GM19463 (cell line): ENCODE data around the gene PPFIBP1.
"Not testable (repeated sequence)": the region's sequence is repeated elsewhere in the genome, so short reads cannot be mapped to it uniquely, and the experiment has no call there.

Experiments used
- ATAC-seq: cut with Tn5 transposase; IDR thresholded peaks from one replicate; pipeline ENCODE4 v1.9.1; 2021; ENCODE audit warnings: mild to moderate bottlenecking, moderate library complexity; ENCODE audit not compliant: unreplicated experiment

Gene PPFIBP1

GRCh38 chr12:27652174-27652763, 128.3 kb downstream of the PPFIBP1 start:
- ATAC-seq = no peak

DNA sequence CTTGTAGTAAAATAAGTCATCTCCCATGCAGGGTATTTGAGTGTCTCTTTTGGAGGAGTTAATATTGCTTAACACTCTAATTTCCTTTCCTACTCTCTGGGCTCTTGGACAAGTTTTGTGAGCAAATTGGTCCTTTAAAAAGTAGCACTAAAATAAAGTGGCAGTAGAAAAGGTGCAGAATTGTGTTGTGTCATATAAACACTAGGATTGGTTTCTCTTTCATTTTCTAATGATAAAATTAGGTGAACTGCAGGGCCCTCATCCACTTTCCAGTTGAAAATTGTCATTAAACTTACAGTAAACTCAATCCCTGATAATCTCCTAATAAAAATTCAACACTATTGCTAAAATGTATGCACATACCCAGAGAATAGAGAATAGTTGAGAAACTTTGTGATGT, 129.7 kb downstream of the PPFIBP1 start:
- no peak for ATAC-seq

DNA sequence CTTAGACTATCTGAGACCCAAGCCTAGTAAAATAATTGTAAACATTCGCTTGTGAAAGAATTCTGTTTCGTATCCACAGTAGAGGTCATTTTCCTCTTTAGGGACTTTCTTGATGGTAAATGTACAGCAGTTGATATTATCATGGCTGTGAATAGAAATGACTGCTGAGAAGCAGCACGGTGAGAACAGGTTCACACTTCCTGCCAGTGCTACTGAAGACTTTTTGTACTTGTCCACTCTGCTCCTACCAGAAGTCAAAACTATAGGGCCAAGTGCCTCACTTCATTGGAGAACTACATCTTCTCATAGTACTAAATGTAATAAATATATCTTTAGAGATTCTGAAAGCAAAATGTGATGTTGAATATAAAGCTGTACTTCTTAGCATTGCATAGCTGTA, 131.5 kb downstream of the PPFIBP1 start:
- ATAC-seq = not testable (repeated sequence)

- ATAC-seq = no peak
Observed at GRCh38 chr12:27657296-27657695, 133.3 kb downstream of the PPFIBP1 start.

DNA sequence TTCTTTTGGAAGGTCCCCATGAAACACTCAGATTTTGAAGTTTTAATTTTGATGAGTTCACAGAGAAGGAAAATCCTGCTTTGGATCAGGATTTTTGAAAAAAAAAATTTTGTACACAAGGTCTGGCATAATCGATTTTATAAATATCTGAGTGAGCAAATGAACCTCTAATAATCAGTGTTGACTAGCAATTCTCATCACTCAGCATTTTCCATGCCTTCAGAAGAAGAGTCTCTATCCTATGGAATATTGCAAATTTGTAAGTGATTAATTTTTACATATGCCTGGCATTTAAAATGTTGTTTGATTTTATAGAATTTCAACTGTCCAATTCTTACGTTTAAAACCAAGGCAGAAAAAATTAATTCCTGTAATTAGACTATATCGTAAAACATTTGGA, 141.7 kb downstream of the PPFIBP1 start:
- ATAC-seq = no peak

DNA sequence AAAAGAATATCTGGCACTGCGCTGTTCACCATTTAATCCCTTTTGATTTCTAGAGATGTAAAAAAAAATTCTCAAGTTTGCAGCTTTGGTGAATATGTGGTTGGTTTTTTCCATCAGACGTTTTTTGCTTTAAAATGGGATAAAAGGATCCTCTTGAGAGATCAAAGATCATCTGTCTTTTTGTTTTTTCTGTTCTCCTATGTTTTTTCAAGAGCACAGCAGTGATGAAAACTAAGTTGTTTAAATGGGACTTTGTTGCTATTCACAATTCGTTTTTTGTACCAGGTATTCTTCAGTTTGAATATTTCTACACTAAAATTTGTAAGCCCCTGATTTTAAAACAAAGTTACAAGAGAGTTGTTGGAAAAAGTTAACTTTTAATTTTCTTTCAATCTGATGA, 142.5 kb downstream of the PPFIBP1 start:
- no peak for ATAC-seq

- ATAC-seq = no peak
Observed at GRCh38 chr12:27667540-27667939, 143.5 kb downstream of the PPFIBP1 start.

- ATAC-seq = no peak
Observed at GRCh38 chr12:27672051-27672450, 148.0 kb downstream of the PPFIBP1 start.

- no peak for ATAC-seq
Observed at GRCh38 chr12:27672643-27673042, 148.6 kb downstream of the PPFIBP1 start.

DNA sequence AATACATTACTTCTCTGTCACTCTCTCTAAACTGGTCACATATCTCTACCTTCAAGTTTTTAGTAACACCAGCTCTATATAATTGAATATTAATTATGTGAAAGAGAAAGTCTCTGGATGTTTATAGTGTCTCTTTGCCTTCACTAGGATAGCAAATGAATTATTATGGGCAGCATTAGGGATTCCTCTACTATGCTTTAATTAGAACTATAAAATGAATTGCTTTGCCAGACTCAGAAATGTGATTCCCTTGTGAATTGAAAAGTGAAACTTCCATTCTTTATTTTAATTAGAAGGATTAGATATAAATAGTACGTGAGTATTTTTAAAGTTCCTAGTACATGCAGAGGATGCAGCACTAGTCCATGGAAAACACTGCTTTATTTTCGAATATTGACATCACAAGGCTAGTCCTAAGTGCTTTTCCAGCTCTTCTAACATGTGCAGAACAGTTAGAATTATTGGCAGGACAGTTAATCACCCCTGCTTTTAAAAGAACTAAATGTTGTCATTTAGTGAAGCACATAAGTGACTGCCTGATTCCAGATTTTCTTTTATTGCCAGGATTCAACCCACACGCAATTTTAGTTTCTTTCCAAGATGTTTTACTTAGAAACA, 149.2 kb downstream of the PPFIBP1 start:
- ATAC-seq = no peak

DNA sequence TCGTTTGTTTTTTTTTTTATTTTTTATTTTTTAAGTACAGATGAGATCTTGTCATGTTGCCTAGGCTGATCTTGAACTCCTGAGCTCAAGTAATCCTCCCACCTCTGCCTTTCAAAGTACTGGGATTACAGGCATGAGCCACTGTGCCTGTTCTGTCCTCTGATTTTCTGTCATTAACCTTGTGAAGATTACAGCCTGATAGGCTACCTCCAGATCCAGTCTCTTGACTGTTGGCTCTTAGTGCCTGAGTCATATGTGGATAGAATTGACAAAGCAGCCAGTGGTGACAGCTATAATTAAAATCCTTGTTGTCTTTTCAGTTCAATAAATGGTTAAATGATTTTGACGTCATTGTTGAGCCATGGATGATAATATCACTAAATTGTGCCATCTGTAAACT, 151.0 kb downstream of the PPFIBP1 start:
- ATAC-seq = no peak

GRCh38 chr12:27680619-27681018, 156.6 kb downstream of the PPFIBP1 start:
- no peak for ATAC-seq

DNA sequence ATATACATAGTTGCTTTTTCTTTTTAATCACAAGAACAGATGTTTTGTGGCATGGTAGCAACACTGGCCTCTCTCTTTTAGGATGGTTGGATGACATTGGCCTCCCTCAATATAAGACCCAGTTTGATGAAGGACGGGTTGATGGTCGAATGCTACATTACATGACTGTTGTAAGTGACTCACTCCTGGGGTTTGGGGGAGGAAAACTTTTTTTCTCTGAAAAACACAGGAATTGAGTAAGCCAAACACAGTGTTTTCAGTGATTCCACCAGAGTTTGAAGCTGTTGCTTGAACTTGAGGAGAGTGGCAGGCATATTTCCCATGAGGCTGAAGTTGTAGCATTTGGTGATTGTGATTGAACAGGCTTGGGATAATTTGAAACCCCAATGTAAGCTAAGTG, 158.5 kb downstream of the PPFIBP1 start:
- ATAC-seq = no peak

DNA sequence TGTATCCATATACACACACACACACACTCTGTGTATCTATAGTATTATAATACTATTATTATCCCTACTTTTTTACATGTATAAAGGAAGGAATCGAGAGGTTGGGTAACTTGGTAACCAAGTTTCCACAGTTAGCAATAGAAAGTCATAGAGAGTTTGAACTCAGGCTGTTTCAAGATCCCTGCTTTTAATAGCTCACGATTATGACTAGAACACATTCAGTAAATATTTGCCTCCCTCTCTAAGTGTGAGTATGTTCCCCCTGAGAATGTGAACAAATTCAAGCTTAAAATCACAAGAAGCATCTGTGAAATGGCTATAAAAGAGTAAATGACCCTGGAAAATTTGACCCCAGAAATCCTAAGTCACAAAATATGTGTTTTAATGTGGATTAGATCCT, 161.3 kb downstream of the PPFIBP1 start:
- no peak for ATAC-seq

GRCh38 chr12:27686147-27686546, 162.1 kb downstream of the PPFIBP1 start:
- ATAC-seq = no peak

DNA sequence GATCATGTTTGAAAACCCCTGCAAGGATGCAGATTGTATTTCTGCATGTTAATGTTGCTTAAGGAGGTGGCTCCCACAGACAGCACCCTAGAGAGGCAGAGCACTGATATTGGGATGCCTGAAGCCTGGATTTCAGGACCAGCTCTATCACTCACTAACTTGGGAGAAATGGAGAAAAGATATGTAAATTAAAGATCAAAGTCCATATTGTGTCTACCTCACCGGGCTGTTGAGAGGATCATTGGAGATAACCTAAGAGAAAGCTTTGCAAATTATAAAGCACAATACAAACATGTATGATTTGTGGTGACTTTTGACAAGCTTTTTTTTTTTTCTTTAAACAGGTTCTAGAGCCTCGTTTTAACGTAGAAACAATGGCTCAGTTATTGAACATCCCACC, 164.7 kb downstream of the PPFIBP1 start:
- ATAC-seq = no peak

- ATAC-seq = no peak
Observed at GRCh38 chr12:27689558-27690180, 165.7 kb downstream of the PPFIBP1 start.

- no peak for ATAC-seq
Observed at GRCh38 chr12:27693403-27693802, 169.4 kb downstream of the PPFIBP1 start.

GRCh38 chr12:27695556-27696292, 171.7 kb downstream of the PPFIBP1 start:
- no peak for ATAC-seq

- ATAC-seq = no peak
Observed at GRCh38 chr12:27696293-27696652, 172.3 kb downstream of the PPFIBP1 start, which contains the start of gene REP15. REP15 (plus strand) TSS chr12:27696447; CDS start chr12:27696563, 116 bp downstream.

DNA sequence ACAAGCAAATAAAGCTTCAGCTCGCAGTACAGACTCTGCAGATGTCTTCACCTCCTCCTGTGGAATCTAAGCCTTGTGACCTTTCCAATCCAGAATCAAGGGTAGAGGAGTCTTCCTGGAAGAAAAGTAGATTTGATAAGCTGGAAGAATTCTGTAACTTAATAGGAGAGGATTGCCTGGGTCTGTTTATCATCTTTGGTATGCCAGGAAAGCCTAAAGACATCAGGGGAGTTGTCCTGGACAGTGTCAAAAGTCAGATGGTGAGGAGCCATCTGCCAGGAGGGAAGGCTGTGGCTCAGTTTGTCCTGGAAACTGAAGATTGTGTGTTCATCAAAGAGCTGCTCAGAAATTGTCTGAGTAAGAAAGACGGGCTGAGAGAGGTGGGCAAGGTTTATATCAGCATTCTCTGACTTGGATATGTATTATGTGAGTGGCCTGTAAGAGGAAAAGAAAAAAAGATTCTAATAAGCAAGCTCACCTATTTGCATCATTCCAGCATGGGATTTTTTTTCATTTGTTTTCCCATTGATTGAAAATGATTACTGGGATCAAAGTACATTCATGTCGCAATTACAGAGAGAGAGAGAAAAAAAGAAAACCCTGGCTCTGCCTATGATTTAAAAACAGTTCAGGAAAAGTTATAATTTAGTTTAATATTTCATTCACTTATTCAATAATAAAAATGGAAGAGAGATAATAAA, 173.0 kb downstream of the PPFIBP1 start:
- ATAC-seq = no peak
